Stimulated activated CD8-positive, alpha-beta memory T cell treated with anti-CD3 and anti-CD28 coated beads, Interleukin-7, amount 100 ng/mL, for 24 hours (primary cell): Measurements from ENCODE around the gene MLX.
"Not testable (repeated sequence)": the region's sequence is repeated elsewhere in the genome, so short reads cannot be mapped to it uniquely, and the experiment has no call there.

Experiments
- DNase-seq: peaks from one replicate; pipeline ENCODE4 v3.0.0-alpha.2; 2020; ENCODE audit warnings: low read depth

Gene MLX

DNA sequence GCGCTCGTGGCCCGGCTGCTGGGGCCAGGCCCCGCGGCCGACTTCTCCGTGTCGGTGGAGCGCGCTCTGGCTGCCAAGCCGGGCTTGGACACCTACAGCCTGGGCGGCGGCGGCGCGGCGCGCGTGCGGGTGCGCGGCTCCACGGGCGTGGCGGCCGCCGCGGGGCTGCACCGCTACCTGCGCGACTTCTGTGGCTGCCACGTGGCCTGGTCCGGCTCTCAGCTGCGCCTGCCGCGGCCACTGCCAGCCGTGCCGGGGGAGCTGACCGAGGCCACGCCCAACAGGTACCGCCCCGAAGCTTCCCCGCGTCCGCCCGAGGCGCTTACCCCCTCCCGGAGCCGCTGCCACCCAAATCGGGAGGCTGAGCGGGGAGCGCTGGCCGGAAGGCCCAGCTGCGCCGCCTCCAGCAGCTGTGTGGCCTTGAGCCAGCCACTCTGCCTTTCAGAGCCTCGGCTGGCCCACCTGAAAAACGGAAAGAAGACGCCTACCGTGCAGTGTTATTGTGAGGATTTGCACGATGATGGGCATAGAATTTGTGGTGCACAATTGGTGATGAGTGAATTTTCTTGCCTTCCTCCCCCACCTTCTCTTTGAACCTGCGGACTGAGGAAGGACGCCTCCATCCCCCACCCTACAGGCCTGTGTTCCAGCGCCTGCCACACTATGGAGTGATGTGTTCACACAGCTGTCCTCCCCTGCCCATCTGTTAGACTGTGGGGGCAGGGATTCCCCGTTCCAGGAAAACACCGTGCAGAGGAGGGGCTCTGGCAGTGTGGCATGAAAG, 30.3 kb upstream of the MLX start:
- DNase-seq, result peak; percentile 40

DNA sequence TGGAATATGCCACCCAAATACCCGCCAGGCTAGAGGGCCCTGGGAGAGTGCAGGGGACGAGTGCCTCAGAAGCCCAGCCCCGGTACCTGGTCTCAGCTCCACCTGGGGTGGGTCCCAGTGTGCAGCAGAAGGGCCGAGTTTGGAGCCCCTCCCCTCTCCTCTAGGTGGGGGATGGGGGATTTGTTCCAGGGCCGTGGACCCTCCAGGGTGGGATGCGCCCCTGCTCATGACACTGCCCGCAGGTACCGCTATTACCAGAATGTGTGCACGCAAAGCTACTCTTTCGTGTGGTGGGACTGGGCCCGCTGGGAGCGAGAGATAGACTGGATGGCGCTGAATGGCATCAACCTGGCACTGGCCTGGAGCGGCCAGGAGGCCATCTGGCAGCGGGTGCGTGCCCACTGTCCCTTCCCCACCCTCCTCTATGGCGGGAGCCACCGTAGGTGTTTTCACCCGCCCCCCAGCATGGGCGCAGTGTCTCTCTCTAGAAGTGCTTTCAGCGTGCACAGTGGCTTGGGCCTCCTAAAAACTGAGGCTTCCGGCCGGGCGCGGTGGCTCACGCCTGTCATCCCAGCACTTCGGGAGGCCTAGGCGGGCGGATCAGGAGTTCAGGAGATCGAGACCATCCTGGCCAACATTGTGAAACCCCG, 29.6 kb upstream of the MLX start:
- no peak for DNase-seq

GRCh38 chr17:42537826-42538451, 29.0 kb upstream of the MLX start:
- DNase-seq, result no peak

DNA sequence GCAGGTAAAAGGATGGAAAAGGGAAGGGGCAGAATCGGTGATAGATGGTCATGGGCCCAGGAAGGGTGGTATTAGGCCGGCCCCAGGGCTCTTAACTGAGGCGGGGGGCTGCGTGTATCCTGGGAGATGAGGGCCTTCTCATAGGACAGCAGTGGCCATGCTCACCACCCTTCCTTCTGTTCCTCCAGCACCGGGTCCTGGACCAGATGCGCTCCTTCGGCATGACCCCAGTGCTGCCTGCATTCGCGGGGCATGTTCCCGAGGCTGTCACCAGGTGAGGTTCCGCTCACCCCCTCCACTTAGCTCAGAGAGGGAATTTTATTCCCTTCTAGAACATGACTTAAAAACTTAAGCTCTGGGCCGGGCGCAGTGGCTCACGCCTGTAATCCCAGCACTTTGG, 28.4 kb upstream of the MLX start:
- no peak for DNase-seq

DNA sequence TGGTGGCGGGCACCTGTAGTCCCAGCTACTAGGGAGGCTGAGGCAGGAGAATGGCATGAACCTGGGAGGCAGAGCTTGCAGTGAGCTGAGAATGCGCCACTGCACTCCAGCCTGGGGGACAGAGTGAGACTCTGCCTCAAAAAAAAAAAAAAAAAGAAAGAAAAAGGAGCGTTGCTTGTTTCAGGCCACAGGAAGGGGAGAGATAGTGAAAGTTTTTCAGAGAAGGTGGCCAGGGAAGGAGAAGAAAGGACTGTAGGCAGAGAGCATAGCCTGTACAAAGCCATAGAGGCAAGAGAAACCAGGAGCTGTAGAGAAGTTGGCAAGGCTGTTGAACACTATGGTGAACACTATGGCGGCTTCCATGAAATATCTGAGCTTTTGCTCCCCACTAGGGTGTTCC, 26.3 kb upstream of the MLX start:
- not testable (repeated sequence) for DNase-seq

DNA sequence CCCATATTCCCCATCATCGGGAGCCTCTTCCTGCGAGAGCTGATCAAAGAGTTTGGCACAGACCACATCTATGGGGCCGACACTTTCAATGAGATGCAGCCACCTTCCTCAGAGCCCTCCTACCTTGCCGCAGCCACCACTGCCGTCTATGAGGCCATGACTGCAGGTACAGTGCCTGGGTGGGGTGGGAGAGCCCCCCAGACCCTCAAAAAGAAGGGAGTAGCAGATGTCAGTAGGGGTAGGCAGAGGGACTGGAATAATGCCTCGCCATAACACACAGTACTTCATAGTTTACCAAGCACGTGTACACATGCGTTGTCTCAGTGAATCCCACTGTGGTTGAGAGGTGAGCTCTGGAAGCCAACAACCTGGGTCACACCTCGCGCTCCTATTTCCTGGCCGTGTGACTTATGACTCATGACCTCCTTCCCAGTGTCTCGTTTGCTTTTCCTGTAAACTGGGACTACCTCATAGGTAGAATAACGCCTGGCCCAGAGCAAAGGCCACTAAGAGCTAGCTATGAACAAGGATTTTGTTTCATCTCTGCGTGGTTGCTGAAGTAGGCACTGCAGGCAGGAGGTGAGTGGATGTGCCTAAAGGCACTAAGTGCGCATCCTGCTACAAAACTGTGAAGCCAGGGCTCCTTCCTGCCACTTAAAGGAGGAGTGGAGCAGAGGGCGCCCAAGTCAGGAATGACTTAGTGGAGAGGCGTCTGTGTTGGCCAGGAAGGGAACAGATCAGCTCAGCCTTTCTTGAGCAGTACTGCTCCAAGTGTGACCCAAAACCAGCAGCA, 25.7 kb upstream of the MLX start:
- DNase-seq, result no peak

DNA sequence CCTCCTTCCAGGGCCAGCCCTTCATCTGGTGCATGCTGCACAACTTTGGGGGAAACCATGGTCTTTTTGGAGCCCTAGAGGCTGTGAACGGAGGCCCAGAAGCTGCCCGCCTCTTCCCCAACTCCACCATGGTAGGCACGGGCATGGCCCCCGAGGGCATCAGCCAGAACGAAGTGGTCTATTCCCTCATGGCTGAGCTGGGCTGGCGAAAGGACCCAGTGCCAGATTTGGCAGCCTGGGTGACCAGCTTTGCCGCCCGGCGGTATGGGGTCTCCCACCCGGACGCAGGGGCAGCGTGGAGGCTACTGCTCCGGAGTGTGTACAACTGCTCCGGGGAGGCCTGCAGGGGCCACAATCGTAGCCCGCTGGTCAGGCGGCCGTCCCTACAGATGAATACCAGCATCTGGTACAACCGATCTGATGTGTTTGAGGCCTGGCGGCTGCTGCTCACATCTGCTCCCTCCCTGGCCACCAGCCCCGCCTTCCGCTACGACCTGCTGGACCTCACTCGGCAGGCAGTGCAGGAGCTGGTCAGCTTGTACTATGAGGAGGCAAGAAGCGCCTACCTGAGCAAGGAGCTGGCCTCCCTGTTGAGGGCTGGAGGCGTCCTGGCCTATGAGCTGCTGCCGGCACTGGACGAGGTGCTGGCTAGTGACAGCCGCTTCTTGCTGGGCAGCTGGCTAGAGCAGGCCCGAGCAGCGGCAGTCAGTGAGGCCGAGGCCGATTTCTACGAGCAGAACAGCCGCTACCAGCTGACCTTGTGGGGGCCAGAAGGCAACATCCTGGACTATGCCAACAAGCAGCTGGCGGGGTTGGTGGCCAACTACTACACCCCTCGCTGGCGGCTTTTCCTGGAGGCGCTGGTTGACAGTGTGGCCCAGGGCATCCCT, 23.5 kb upstream of the MLX start:
- no peak for DNase-seq

DNA sequence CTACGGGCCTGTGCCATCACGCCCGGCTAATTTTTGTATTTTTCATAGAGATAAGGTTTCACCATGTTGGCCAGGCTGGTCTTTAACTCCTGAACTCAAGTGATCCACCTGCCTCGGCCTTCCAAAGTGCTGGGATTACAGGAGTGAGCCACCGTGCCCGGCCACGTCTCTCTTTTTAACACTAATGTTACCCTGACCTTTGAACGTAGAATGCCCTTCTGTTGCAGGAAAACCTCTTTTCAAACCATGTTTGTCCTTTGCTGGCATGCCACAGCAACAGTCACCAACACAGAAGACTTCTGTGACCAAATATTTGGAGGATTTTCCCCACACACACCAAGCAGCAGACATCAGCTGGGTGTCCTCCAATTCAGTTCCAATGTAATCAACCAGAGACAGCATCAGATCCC, 22.0 kb upstream of the MLX start:
- no peak for DNase-seq

- DNase-seq, result not testable (repeated sequence)
Measured at GRCh38 chr17:42545755-42546505, 21.0 kb upstream of the MLX start.

GRCh38 chr17:42547001-42547461, 19.9 kb upstream of the MLX start:
- DNase-seq, result no peak

GRCh38 chr17:42547698-42548069, 19.2 kb upstream of the MLX start:
- DNase-seq, result no peak

DNA sequence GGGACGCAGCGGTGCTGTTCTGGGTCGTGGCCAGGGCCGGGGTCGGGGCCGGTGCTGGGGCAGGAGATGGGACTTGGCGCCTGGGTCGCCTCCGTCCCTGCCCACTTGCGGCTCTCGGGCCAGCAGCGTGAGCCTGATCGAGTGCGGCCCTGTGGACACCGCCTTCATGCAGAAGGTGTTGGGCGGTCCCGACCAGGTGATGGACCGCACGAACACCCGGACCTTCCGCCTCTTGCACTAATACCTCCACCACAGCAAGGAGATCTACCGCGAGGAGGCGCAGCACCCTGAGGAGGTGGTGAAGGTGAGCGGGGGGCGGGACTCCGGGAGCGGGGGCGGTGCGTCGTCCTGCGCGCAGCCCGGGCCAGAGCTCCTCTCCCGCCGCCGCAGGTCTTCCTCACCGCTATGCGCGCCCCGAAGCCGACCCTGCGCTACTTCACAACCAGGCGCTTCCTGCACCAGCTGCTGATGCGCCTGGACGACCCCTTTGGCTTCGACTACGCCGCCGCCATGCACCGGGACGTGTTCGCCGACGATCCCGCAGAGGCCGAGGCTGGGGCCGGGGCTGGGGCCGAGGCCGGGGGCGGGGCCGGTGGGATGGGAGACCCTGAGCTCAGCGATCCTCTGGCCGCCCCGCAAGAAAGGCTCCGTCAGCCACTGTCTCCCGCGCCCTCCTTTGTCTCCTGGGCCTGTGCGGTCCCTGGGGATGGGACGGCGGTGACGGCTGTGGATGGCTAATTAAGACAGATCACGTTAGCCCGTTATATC, 18.6 kb upstream of the MLX start:
- peak; percentile 63 for DNase-seq

DNA sequence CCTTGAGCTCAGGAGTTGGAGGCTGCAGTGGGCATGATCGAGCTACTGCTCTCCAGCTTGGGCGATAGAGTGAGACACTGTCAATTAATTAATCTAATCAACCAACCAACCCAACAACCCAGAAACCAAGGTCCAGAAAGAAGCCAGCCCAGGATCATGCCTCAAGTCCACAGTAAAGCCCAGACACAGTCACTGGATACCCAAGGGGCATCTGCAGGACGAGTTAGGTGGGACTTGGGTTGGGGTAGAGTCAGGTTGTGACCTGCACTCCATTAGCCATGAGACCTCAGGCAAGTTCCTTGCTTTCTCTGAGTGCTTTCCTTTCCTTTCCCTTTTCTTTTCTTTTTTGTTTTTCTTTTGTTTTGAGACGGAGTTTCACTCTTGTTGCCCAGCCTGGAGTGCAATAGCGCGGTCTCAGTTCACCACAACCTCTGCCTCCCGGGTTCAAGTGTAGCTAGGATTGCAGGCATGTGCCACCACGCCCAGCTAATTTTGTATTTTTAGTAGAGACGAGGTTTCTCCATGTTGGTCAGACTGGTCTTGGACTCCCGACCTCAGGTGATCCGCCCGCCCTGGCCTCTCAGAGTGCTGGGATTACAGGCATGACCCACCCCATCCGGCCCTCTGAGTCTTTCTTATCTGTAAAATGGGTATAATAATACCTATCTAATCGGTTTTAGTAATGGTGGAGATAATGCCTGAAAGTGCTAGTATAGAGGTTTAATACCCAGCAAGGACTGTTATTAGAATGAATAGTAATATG, 17.7 kb upstream of the MLX start:
- no peak for DNase-seq

GRCh38 chr17:42552736-42553135, 14.2 kb upstream of the MLX start, which contains the start of gene HSD17B1:
HSD17B1 (plus strand) TSS chr17:42552923; CDS start chr17:42552934, 11 bp downstream.
- DNase-seq, result not testable (repeated sequence)

DNA sequence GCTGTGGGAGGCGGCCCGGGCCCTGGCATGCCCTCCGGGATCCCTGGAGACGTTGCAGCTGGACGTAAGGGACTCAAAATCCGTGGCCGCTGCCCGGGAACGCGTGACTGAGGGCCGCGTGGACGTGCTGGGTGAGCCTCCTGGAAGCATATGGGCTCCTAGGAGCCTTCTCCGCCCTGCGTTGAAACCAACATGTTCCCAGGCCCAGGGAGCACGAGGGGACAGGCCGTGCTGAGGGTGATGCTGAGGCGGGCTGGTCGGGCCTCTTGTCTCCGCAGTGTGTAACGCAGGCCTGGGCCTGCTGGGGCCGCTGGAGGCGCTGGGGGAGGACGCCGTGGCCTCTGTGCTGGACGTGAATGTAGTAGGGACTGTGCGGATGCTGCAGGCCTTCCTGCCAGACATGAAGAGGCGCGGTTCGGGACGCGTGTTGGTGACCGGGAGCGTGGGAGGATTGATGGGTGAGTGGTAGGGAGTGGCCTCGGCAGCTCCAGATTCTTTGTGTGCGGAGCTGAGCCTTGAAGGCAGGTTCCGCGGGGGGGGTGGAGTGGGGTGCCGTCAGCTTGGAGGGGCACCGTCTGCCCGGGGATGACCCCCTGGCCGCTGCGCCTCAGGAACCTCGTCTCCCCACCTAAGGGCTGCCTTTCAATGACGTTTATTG, 13.6 kb upstream of the MLX start:
- no peak for DNase-seq

DNA sequence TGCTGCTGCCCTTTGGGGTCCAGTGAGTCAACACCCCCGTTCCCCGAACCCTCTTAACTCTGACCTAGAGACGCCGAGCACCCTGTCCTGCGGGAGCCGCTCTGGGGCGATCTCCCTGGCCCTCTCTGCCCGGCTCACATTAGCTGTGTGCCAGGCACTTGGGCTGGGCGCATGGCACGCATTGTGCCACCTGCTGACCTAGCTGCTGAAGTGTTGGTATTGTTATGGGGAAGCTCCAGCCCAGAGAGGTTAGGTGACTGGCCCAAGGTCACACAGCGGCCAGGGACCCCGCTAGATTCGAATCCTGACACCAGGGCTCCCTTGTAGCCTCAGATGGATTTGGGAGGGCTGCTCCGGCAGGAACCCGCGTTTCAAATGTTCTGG, 13.0 kb upstream of the MLX start:
- no peak for DNase-seq

DNA sequence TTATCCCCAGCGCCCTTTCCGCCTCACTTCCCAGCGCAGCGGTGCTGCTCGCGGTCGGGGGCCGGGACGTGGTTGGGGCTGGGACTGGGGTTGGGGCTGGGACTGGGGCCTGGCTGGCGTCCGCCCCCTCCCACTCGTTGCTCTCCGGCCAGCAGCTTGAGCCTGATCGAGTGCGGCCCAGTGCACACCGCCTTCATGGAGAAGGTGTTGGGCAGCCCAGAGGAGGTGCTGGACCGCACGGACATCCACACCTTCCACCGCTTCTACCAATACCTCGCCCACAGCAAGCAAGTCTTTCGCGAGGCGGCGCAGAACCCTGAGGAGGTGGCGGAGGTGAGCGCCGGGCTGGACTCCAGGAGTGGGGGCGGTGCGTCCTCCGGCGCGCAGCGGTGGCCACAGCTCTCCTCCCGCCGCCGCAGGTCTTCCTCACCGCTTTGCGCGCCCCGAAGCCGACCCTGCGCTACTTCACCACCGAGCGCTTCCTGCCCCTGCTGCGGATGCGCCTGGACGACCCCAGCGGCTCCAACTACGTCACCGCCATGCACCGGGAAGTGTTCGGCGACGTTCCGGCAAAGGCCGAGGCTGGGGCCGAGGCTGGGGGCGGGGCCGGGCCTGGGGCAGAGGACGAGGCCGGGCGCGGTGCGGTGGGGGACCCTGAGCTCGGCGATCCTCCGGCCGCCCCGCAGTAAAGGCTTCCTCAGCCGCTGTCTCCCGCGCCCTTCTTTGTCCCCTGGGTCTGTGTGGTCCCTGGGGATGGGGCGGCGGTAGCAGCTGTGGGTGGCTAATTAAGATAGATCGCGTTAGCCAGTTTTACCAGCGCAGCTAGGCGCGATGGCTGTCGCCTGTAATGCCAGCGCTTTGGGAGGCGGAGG, 12.4 kb upstream of the MLX start:
- DNase-seq, result peak; percentile 56
